ENCODE measurements around the gene PDLIM4.
A peak's percentile ranks its signal among the peaks of the same experiment; 100 is the strongest.

PDLIM4 gene

GRCh38 chr5:132230871-132231270, 26.6 kb upstream of the PDLIM4 start:
- Histone ChIP-seq H3K36me3 (replicated peaks in 1 of 2; ENCODE audit: control insufficient read depth in 2 of 2, insufficient read depth in 2 of 2, low read length in 2 of 2) (no peaks in the 10 kb centered on the region), H3K9ac (ENCODE audit: low read depth, low read length, poor library complexity) (no peak overlapping the region), H3K27ac (replicated peaks; ENCODE audit: low read length) (no peak overlapping the region), H3K18ac (ENCODE audit: low read length) (no peak overlapping the region), H3K23ac (ENCODE audit: low read depth, low read length, poor library complexity) (peak overlapping the region; percentile 1), H2BK5ac (ENCODE audit: low read length) (no peak overlapping the region), H4K8ac (ENCODE audit: low read depth, low read length) (no peak overlapping the region), H3K4me3 (ENCODE audit: low read length in 2 of 2) (no peak overlapping the region), H3K4ac (ENCODE audit: low read length) (no peak overlapping the region), H2AFZ (ENCODE audit: low read length) (no peak overlapping the region), H3K4me2 (ENCODE audit: insufficient read depth, low read length, poor library complexity, severe bottlenecking) (no peak overlapping the region), H2BK15ac (ENCODE audit: low read length) (no peak overlapping the region), H2AK5ac (ENCODE audit: low read depth, low read length) (no peak overlapping the region), H4K91ac (ENCODE audit: low read depth, low read length, poor library complexity) (no peak overlapping the region), H3K9me3 (replicated peaks in 1 of 2; ENCODE audit: control insufficient read depth in 2 of 2, insufficient read depth in 1 of 2, low read depth in 1 of 2, low read length in 2 of 2) (peaks cover 0 to 3% of the 10 kb centered on the region in 2 donors), H3K27me3 (ENCODE audit: control insufficient read depth in 3 of 3, insufficient read depth in 3 of 3, low read depth in 1 of 3, low read length in 3 of 3) (peaks cover 2 to 39% (median 21%) of the 10 kb centered on the region in 3 experiments), H2BK120ac (ENCODE audit: low read depth, low read length) (no peak overlapping the region), H3K79me1 (ENCODE audit: low read depth, low read length) (no peaks in the 10 kb centered on the region), H3K14ac (ENCODE audit: low read length) (no peak overlapping the region), H2BK12ac (ENCODE audit: low read length) (no peak overlapping the region), H3K4me1 (ENCODE audit: control insufficient read depth in 2 of 2, insufficient read depth in 1 of 2, low read depth in 1 of 2, low read length in 2 of 2) (peaks cover 0 to 4% of the 10 kb centered on the region in 2 donors)
- DNase-seq (ENCODE audit: low spot score) = no peak
- no CpG with 5 or more reads among the region's 9 CpGs for WGBS, 2 donors (ENCODE audit: extremely low coverage in 2 of 2, insufficient read length in 2 of 2, insufficient replicate concordance in 1 of 2)

- Histone ChIP-seq H3K9ac (ENCODE audit: low read depth, low read length, poor library complexity) (no peak overlapping the region), H2BK15ac (ENCODE audit: low read length) (no peak overlapping the region), H2AK5ac (ENCODE audit: low read depth, low read length) (peak overlapping the region; percentile 18), H3K23ac (ENCODE audit: low read depth, low read length, poor library complexity) (no peak overlapping the region), H3K4me1 (ENCODE audit: control insufficient read depth in 2 of 2, insufficient read depth in 1 of 2, low read depth in 1 of 2, low read length in 2 of 2) (peaks cover 0 to 4% of the 10 kb centered on the region in 2 donors), H3K4me2 (ENCODE audit: insufficient read depth, low read length, poor library complexity, severe bottlenecking) (no peak overlapping the region), H3K36me3 (replicated peaks in 1 of 2; ENCODE audit: control insufficient read depth in 2 of 2, insufficient read depth in 2 of 2, low read length in 2 of 2) (no peaks in the 10 kb centered on the region), H3K4me3 (ENCODE audit: low read length in 2 of 2) (no peak overlapping the region), H3K4ac (ENCODE audit: low read length) (no peak overlapping the region), H3K9me3 (replicated peaks in 1 of 2; ENCODE audit: control insufficient read depth in 2 of 2, insufficient read depth in 1 of 2, low read depth in 1 of 2, low read length in 2 of 2) (no peaks in the 10 kb centered on the region), H2BK5ac (ENCODE audit: low read length) (no peak overlapping the region), H3K79me1 (ENCODE audit: low read depth, low read length) (no peaks in the 10 kb centered on the region), H2AFZ (ENCODE audit: low read length) (no peak overlapping the region), H2BK12ac (ENCODE audit: low read length) (no peak overlapping the region), H3K27ac (replicated peaks; ENCODE audit: low read length) (no peak overlapping the region), H4K8ac (ENCODE audit: low read depth, low read length) (no peak overlapping the region), H3K27me3 (ENCODE audit: control insufficient read depth in 3 of 3, insufficient read depth in 3 of 3, low read depth in 1 of 3, low read length in 3 of 3) (peaks cover 0 to 24% (median 7%) of the 10 kb centered on the region in 3 experiments), H3K18ac (ENCODE audit: low read length) (no peak overlapping the region), H2BK120ac (ENCODE audit: low read depth, low read length) (no peak overlapping the region), H3K14ac (ENCODE audit: low read length) (no peak overlapping the region), H4K91ac (ENCODE audit: low read depth, low read length, poor library complexity) (no peak overlapping the region)
- WGBS, 2 donors (ENCODE audit: extremely low coverage in 2 of 2, insufficient read length in 2 of 2, insufficient replicate concordance in 1 of 2) = no CpG with 5 or more reads among the region's 3 CpGs
- DNase-seq (ENCODE audit: low spot score) = no peak
Observed at GRCh38 chr5:132232465-132232864, 25.0 kb upstream of the PDLIM4 start.

GRCh38 chr5:132233081-132233480, 24.4 kb upstream of the PDLIM4 start:
- no peak overlapping the region for H2BK12ac ChIP-seq (ENCODE audit: low read length)
- no peak overlapping the region for H4K8ac ChIP-seq (ENCODE audit: low read depth, low read length)
- H2BK5ac ChIP-seq (ENCODE audit: low read length) = no peak overlapping the region
- no peak overlapping the region for H3K23ac ChIP-seq (ENCODE audit: low read depth, low read length, poor library complexity)
- H3K4me1 ChIP-seq (ENCODE audit: control insufficient read depth in 2 of 2, insufficient read depth in 1 of 2, low read depth in 1 of 2, low read length in 2 of 2) = peaks cover 0 to 3% of the 10 kb centered on the region in 2 donors
- H2AK5ac ChIP-seq (ENCODE audit: low read depth, low read length) = no peak overlapping the region
- no peak overlapping the region for H3K4me2 ChIP-seq (ENCODE audit: insufficient read depth, low read length, poor library complexity, severe bottlenecking)
- H3K27ac ChIP-seq (replicated peaks; ENCODE audit: low read length) = no peak overlapping the region
- H2BK120ac ChIP-seq (ENCODE audit: low read depth, low read length) = no peak overlapping the region
- no peak for DNase-seq (ENCODE audit: low spot score)
- no peak overlapping the region for H2AFZ ChIP-seq (ENCODE audit: low read length)
- H3K9me3 ChIP-seq (replicated peaks in 1 of 2; ENCODE audit: control insufficient read depth in 2 of 2, insufficient read depth in 1 of 2, low read depth in 1 of 2, low read length in 2 of 2) = no peaks in the 10 kb centered on the region
- H3K79me1 ChIP-seq (ENCODE audit: low read depth, low read length) = no peaks in the 10 kb centered on the region
- no CpG with 5 or more reads among the region's 1 CpG for WGBS, 2 donors (ENCODE audit: extremely low coverage in 2 of 2, insufficient read length in 2 of 2, insufficient replicate concordance in 1 of 2)
- H2BK15ac ChIP-seq (ENCODE audit: low read length) = no peak overlapping the region
- no peak overlapping the region for H3K18ac ChIP-seq (ENCODE audit: low read length)
- H3K9ac ChIP-seq (ENCODE audit: low read depth, low read length, poor library complexity) = no peak overlapping the region
- H3K14ac ChIP-seq (ENCODE audit: low read length) = no peak overlapping the region
- H3K36me3 ChIP-seq (replicated peaks in 1 of 2; ENCODE audit: control insufficient read depth in 2 of 2, insufficient read depth in 2 of 2, low read length in 2 of 2) = no peaks in the 10 kb centered on the region
- peaks cover 0 to 20% (median 7%) of the 10 kb centered on the region in 3 experiments for H3K27me3 ChIP-seq (ENCODE audit: control insufficient read depth in 3 of 3, insufficient read depth in 3 of 3, low read depth in 1 of 3, low read length in 3 of 3)
- no peak overlapping the region for H3K4ac ChIP-seq (ENCODE audit: low read length)
- H4K91ac ChIP-seq (ENCODE audit: low read depth, low read length, poor library complexity) = no peak overlapping the region
- no peak overlapping the region for H3K4me3 ChIP-seq (ENCODE audit: low read length in 2 of 2)

- Histone ChIP-seq H2AFZ (ENCODE audit: low read length) (no peak overlapping the region), H3K14ac (ENCODE audit: low read length) (no peak overlapping the region), H3K36me3 (replicated peaks in 1 of 2; ENCODE audit: control insufficient read depth in 2 of 2, insufficient read depth in 2 of 2, low read length in 2 of 2) (no peaks in the 10 kb centered on the region), H4K91ac (ENCODE audit: low read depth, low read length, poor library complexity) (no peak overlapping the region), H2BK12ac (ENCODE audit: low read length) (no peak overlapping the region), H3K4ac (ENCODE audit: low read length) (no peak overlapping the region), H3K23ac (ENCODE audit: low read depth, low read length, poor library complexity) (no peak overlapping the region), H2AK5ac (ENCODE audit: low read depth, low read length) (no peak overlapping the region), H2BK5ac (ENCODE audit: low read length) (no peak overlapping the region), H3K18ac (ENCODE audit: low read length) (peak overlapping the region; percentile 46), H3K9ac (ENCODE audit: low read depth, low read length, poor library complexity) (no peak overlapping the region), H3K4me3 (ENCODE audit: low read length in 2 of 2) (no peak overlapping the region), H3K27me3 (ENCODE audit: control insufficient read depth in 3 of 3, insufficient read depth in 3 of 3, low read depth in 1 of 3, low read length in 3 of 3) (peaks cover 0 to 11% (median 2%) of the 10 kb centered on the region in 3 experiments), H4K8ac (ENCODE audit: low read depth, low read length) (no peak overlapping the region), H3K79me1 (ENCODE audit: low read depth, low read length) (no peaks in the 10 kb centered on the region), H3K27ac (replicated peaks; ENCODE audit: low read length) (no peak overlapping the region), H2BK120ac (ENCODE audit: low read depth, low read length) (no peak overlapping the region), H3K4me2 (ENCODE audit: insufficient read depth, low read length, poor library complexity, severe bottlenecking) (no peak overlapping the region), H3K9me3 (replicated peaks in 1 of 2; ENCODE audit: control insufficient read depth in 2 of 2, insufficient read depth in 1 of 2, low read depth in 1 of 2, low read length in 2 of 2) (no peaks in the 10 kb centered on the region), H2BK15ac (ENCODE audit: low read length) (no peak overlapping the region), H3K4me1 (ENCODE audit: control insufficient read depth in 2 of 2, insufficient read depth in 1 of 2, low read depth in 1 of 2, low read length in 2 of 2) (no peaks in the 10 kb centered on the region)
- DNase-seq (ENCODE audit: low spot score) = no peak
- WGBS, 2 donors (ENCODE audit: extremely low coverage in 2 of 2, insufficient read length in 2 of 2, insufficient replicate concordance in 1 of 2) = no CpG with 5 or more reads among the region's 7 CpGs
Observed at GRCh38 chr5:132233811-132234683, 23.4 kb upstream of the PDLIM4 start.
